Type B pancreatic cell (in vitro differentiated cells): ENCODE results near the gene ANKRD33B. TPM values are rescaled to one million over a fixed set of nuclear protein-coding genes. Genes with fewer than 3 reads are reported as not detected.
A peak's percentile ranks its signal among the peaks of the same experiment; 100 is the strongest.

Experiments
- DNase-seq: peaks from one replicate; pipeline ENCODE4 v3.0.0; 2021; ENCODE audit warnings: mixed read lengths; ENCODE audit not compliant: unreplicated experiment; ENCODE audit errors: extremely low spot score
- H3K27ac Mint-ChIP-seq: 2 replicates; pipeline ENCODE4 v1.8.0; 2021; ENCODE audit warnings: mild to moderate bottlenecking, mixed read lengths
- H3K27me3 Mint-ChIP-seq: 2 replicates; pipeline ENCODE4 v1.8.0; 2021; ENCODE audit warnings: mixed read lengths
- H3K36me3 Mint-ChIP-seq: 2 replicates; pipeline ENCODE4 v1.8.0; 2021; ENCODE audit warnings: mixed read lengths
- H3K4me1 Mint-ChIP-seq: one replicate; pipeline ENCODE4 v1.8.0; 2021; ENCODE audit warnings: mixed read lengths; ENCODE audit not compliant: unreplicated experiment
- H3K4me3 Mint-ChIP-seq: 2 replicates; pipeline ENCODE4 v1.8.0; 2021; ENCODE audit warnings: mild to moderate bottlenecking, mixed read lengths
- H3K9me3 Mint-ChIP-seq: 2 replicates; pipeline ENCODE4 v1.8.0; 2021; ENCODE audit warnings: mixed read lengths
- CTCF ChIP-seq: fragments of 200-600 bp; sonication (generic); conservative IDR thresholded peaks from 2 replicates; pipeline ENCODE4 v1.5.0; 2021; ENCODE audit warnings: antibody characterized with exemption, mild to moderate bottlenecking
- total RNA-seq: library from RNA; stranded (reverse); gene quantifications from 2 replicates; pipeline ENCODE4 v1.2.1, GENCODE V29; 2021; ENCODE audit warnings: low replicate concordance

Gene ANKRD33B
- total RNA-seq, 1 donor from 2014 or later, result 3.4 TPM

GRCh38 chr5:10564838-10565784 is 1.2 kb downstream of the ANKRD33B start:
- peaks cover 38% of the 10 kb centered on the region for H3K27me3 Mint-ChIP-seq
- peaks cover 14% of the 10 kb centered on the region for H3K4me1 Mint-ChIP-seq
- no peaks in the 10 kb centered on the region for H3K36me3 Mint-ChIP-seq
- no peak for TF ChIP-seq CTCF
- no peak for DNase-seq
- H3K9me3 Mint-ChIP-seq, result no peaks in the 10 kb centered on the region
- H3K27ac Mint-ChIP-seq, result peak overlapping the region; percentile 46
- H3K4me3 Mint-ChIP-seq, result peak overlapping the region; percentile 85

DNA sequence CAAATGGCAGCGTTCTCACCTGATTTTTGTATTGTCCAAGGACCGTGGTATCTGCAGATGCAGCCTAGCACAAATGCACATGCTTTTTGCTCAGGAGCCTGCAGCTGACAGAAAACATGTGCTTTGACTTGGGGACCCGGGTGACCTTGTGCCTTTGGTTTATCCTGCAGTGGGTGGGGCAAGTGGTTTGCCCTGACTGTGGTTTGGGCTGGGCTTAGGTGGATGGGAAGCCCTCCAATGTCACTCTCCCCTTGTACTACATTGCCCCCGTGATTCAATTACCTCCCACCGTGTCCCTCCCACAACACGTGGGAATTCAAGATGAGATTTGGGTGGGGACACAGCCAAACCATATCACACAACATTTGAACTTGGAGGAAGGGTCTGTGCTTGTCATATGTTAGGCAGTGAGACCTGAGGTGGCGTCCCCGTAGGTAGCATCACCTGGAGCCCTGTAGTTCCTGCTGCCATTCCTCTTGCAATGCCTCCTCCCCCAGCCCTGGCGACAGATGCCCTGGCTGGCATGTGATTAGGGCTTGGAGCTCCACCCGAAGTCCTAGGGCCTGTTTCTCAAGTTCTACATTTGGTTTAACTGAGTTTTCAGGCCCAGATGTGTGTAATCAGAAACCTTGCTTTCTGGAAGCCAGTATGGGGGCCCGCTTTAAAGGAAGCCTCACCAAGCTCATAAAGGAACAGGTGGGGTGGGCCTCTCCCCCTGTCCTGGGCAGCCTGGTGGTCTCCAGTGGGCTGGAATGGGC is 2.1 kb downstream of the ANKRD33B start:
- Mint-ChIP-seq H3K9me3 (no peaks in the 10 kb centered on the region), H3K27me3 (peaks cover 31% of the 10 kb centered on the region), H3K4me1 (peaks cover 14% of the 10 kb centered on the region), H3K4me3 (peak overlapping the region; percentile 85), H3K27ac (no peak overlapping the region), H3K36me3 (no peaks in the 10 kb centered on the region)
- DNase-seq, result no peak
- TF ChIP-seq CTCF, result no peak

DNA sequence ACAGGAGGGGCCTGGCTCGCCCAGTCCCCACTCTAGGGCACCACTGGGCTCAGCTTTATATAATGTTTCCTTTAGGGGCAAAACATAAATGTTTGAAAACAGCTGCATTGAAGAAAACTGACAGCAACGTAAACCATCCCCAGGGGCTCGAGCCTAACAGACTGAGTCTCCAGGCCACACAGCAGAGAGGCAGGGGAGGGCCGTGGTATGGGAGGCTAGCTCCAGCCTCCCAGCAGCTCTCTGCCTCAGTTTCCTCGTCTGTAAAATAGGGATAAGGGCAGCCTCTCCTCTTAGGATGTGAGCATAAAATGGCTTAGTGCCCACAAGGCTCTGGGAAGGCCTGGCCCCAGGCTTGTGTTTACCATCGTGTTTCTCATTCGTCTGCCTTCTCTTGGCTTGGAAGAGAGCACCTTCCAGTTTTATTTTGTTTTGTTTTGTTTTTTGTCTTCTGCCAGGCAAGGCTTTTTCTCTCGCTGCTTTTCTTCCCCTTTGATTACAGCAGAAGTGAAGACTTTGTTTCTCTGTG is 2.7 kb downstream of the ANKRD33B start:
- Mint-ChIP-seq H3K27ac (no peak overlapping the region), H3K4me1 (peaks cover 14% of the 10 kb centered on the region), H3K27me3 (peaks cover 26% of the 10 kb centered on the region), H3K4me3 (peak overlapping the region; percentile 62), H3K36me3 (no peaks in the 10 kb centered on the region), H3K9me3 (no peaks in the 10 kb centered on the region)
- no peak for DNase-seq
- no peak for TF ChIP-seq CTCF

DNA sequence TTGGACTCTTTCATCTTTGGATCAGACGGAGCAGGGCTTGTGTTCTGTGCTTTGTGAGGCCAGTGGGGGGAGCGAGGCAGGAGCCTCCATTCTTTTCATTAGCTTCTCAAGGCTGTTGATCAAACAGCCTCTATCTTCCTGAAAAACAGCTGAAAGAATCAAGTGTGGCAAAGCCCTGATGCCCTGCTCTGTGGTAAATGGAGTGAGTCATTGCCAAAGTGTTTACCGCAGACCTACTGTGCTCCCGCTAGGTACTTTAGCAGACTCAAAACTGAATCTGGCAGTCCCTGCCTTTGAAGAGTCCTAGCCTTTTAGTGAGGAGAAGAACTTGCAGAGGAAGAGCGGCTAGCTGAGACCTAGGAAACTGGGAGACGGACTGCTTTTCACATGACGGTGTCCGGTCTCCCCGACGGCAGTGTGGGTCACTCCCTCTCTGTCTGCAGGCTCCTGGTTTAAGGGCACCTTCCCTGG is 3.3 kb downstream of the ANKRD33B start:
- H3K4me1 Mint-ChIP-seq, result peaks cover 14% of the 10 kb centered on the region
- H3K27ac Mint-ChIP-seq, result no peak overlapping the region

More for the DNA sequence above, 3.3 kb downstream of the ANKRD33B start:
- Mint-ChIP-seq H3K4me3 (peak overlapping the region; percentile 62), H3K9me3 (no peaks in the 10 kb centered on the region), H3K27me3 (peaks cover 23% of the 10 kb centered on the region), H3K36me3 (no peaks in the 10 kb centered on the region)
- TF ChIP-seq CTCF, result no peak
- peak; percentile 44 for DNase-seq
